H1 (cell line): ENCODE measurements around the gene CFAP107. TPM values are rescaled to one million over a fixed set of nuclear protein-coding genes. Genes with fewer than 3 reads are reported as not detected.

Experiments
- CHD2 ChIP-seq: IDR thresholded peaks from 2 replicates; pipeline ENCODE4 v1.6.1; 2012; ENCODE audit warnings: low read length, improper control_type of control experiment
- EZH2 ChIP-seq: fragments of 200-600 bp; sonication (generic); IDR thresholded peaks from 2 replicates; pipeline ENCODE4 v1.7.1; 2012; ENCODE audit warnings: low read depth, mild to moderate bottlenecking, moderate library complexity, low read length, inconsistent platforms; ENCODE audit not compliant: severe bottlenecking
- HDAC2 ChIP-seq, 2 experiments: fragments of 300-600 bp in 1 of 2; sonication (generic) in 1 of 2; IDR thresholded peaks; 2 replicates each; pipeline ENCODE4 v1.6.1; 2011 to 2012; ENCODE audit warnings: low read depth in 2 of 2, low read length in 2 of 2, mild to moderate bottlenecking in 2 of 2, moderate library complexity in 2 of 2, borderline replicate concordance in 1 of 2, inconsistent platforms in 1 of 2
- SAP30 ChIP-seq: fragments of 300-600 bp; sonication (generic); IDR thresholded peaks from 2 replicates; pipeline ENCODE4 v1.7.1; 2012; ENCODE audit warnings: low read length, moderate library complexity, mild to moderate bottlenecking, inconsistent platforms; ENCODE audit not compliant: insufficient read depth, insufficient replicate concordance
- polyA plus RNA-seq, 7 experiments: library from polyadenylated mRNA; depleted of rRNA in 3 of 7; stranded (reverse) in 5 of 7; unstranded in 2 of 7; fragments of >200 nt in 5 of 7; fragments of 200-250 nt in 2 of 7; gene quantifications; 1 replicate in 5 of 7; 2 replicates in 1 of 7; 4 replicates in 1 of 7; pipeline versions ENCODE4 v1.2.1 to v1.2.3, GENCODE V29; 2011 to 2013; ENCODE audit warnings: missing spikeins in 2 of 7, mixed read lengths in 2 of 7
- total RNA-seq: library from RNA; stranded (reverse); fragmentation: NEBNext Ultra II Directional; extraction: Animal tissue kit (Norgen Biotek cat#: 25700); gene quantifications from 2 replicates; pipeline ENCODE4 v1.2.1, GENCODE V29; 2021

CFAP107 gene
- total and polyA plus RNA-seq, 2 of the 8 experiments (the other 6 are each of a cell fraction or from before 2014, with no cell fraction given) = 0.23 TPM; not detected in 1

DNA sequence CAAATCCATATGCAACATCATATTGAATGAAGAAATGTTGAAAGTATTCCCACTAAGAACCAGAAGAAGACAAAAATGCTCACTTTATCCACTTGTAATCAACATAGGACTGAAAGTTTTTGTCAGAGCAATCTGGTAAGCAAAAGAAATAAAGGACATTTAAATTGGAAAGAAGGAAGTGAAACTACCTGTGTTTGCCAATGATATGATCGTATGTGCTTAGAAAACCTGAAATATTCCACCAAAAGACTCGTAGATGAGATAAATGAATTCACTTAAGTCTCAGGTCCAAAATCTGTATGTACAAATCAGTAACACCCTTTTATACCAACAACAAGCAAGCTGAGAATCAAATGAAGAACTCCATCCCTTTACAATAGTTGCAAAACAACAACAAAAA, 53.7 kb downstream of the CFAP107 start (continued):
- no peak for TF ChIP-seq SAP30
- no peak for TF ChIP-seq HDAC2 (IDR thresholded peaks at IDR 0.05; ENCODE audit: borderline replicate concordance in 1 of 2, low read depth in 2 of 2, low read length in 2 of 2)
- no peak for TF ChIP-seq CHD2
- no peak for TF ChIP-seq EZH2
